Measurements from ENCODE around the gene CLRN3.
A peak's percentile ranks its signal among the peaks of the same experiment; 100 is the strongest.

CLRN3 gene

DNA sequence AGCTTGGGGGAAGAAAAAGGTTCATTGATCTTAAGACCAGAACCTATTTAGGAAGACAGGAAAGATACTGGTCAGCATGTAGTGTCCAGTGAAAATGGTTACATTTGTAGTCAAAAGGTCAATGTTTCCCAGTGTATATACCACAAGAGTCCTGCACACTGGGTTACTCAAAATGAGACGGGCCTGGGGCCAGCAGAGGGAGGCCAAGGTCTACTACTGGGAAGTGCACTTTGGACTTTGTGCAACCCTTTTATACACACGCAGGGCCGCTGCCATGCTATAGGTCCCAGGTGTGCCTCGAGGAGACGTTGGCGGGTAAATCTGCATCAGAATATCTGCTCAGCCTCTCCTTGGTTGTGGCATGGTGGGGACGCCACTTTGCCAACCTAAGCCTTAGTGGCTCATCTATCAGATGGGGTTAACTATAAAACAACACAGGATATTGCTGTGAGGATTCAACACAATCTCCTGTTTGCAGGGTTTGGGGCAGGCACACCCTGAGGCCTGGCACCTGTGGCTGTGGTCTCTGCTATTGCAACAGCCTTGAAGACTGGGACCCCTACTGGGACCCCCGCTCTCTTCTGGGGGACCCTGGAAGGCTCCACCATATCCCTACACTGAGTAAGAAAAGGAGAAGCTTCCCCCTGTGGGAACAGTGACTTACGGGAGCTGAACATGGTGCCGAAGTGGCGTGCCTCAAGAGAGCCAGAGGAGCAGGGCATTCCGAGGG, 19.7 kb downstream of the CLRN3 start:
- no peak for DNase-seq

DNA sequence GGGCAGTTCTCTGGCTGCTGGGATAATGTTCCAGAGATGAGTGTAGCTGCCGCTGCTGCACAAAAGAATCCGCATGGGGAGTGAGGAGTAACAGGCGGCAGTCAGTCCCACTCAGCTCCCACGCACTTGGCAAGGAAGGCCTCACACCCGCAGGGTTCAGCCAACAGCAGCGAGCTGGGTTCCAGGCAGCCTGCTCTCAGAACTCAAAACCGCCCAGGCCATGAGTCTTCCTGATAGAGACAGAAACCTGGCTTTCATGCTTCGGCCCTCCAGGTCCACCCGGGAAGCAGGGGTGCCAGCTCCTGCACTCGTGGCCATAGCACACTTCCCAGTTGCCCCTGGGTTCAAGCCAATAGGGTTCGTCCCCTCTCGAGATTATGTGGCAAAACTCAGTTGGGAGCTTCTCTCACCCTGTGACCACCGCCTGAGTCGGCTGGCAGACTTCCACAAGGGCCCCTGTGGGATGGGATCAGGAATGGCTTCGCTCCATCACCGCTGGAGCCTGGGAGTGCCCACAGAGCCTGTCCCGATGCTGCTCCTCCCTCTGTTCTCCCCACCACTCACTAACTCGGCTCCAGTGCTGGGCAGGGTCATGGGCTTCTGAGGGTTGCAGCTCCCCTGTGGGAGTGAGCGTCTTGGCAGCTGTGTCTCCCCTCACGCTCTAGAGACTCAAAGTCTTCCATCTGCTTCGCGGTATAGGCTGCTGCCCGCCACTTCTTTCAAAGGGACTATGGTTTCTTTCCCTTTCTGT, 20.6 kb downstream of the CLRN3 start:
- DNase-seq: no peak

DNA sequence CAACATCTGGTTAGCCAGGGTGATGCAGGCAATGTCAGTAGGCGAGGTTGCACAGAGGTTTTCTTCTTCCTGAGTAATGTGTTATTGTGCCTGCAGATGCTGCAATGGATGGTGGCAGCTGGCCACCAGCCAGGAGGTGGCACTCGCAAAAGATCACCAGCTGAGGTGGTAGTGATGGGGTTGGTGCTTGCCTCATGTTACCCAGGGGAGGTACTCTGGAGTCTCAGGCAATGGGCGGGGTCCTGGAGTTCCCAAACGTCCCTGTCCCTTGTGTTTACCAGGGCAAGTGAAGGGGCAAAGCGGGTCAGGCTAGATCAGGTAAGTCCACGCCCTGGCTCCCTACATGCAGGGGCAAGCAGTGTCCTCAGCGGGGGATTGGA, 21.1 kb downstream of the CLRN3 start:
- no peak for DNase-seq

DNA sequence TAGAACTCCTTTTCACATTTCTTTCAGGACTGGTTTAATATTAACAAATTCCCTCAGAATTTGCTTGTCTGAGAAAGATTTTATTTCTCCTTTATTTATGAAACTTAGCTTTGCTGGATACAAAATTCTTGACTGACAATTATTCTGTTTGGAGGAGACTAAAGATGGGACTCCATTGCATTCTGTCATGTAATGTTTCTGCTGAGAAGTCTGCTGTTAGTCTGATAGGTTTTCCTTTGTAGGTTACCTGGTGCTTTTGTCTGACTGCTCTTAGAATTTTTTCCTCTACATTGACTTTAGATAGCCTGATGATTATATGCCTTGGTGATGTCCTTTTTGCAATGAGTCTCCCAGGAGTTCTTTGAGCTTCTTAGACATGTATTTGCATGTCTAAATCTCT, 23.4 kb downstream of the CLRN3 start:
- no peak for DNase-seq

DNA sequence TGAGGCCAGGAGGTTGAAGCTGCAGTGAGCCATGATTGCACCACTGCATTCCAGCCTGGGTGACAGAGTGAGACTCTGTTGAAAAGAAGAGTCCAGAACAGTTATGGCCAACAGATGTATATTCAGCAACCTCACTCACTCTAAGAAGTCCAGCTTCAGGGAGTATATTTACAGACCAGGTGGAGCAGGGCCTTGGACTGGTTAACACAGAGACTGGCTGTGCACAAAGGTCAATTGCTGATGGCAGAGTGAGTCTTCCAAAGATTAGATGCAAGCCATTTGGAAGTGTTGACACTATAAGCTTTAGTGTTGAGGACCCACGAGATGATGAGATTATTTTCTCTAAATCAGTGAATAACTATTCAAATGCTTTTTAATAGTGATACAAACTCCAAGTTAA, 24.9 kb downstream of the CLRN3 start:
- no peak for DNase-seq

DNA sequence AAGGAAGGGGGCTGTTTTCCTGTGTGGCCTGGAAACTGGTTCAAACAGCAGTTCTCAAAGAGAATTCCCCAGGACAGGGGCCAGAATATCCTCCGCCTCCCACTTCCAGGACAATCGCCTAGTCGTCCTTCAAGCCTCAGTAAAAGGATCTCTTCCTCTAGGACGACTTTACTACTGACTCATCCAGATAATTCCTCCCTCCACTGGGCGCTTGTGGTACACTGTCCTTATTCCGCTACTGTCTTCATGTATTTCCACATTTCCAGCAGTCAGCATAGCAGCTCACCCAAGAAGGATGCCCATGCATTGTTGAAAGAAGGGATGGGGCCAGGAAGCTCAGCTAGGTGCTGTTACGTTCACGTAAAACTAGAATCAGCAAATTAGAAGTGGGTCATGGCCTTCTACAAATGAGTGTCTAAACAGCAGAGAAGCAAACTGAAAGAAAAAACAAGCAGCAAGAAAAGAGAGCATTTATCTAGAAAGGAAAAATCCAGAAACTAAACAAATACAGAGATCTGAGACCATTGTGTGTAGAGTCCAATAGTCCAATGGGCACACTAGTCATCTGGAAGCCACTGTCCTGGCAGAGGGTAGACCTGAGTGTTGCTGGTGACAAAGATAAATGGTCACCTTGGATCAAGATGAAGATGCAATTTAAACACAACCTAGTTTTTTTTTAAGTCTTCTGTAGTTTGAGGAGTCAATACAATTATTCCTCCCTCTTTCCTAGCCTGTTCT, 26.3 kb downstream of the CLRN3 start:
- no peak for DNase-seq

DNA sequence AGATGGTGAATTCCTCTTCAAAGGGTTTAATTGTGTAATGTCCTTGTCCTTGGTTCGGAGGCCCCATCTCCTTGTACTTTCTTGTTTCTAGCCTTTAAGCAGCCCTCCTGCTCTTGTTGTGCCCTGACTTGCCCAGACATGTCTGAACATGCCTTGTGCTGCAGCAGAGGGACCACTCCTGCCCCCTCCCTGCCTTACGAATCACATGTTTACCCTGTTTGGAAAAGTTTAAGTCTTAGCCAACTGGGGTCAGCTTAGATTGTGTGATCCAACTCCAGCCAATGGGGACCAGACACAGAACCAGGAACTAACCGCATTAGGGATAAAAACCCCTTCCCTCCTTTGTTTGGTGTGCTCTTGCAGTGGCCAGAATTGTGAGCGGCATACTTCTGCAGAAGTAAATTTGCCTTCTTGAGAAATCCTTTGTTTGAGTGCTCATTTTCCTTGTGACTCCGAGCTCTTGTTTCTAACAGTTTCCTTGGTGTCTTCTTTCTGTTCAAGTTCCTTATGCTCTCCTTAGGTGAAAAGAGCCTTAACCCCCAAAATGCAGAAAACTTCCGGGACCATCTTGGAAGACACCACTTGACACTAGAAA, 29.4 kb downstream of the CLRN3 start:
- no peak for DNase-seq

DNA sequence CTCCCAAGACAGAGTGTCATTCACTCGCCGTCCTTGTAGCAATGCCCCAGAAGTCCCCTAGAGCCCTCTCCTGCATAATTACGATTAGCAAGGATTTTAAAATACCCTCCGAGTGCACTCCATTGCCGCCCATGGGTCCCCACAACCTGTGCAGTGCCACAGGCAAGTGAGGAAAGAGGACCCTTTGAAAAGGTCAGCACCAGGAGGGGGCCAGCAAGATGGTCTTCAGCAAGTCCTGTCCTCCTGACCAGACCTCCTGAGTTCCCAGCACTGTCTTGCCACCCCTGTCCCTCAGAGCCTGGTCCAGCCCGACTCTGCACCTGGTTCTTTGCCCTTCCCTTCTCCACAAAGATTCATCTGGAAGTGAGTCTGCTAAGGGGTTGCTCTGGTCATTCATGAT, 32.1 kb downstream of the CLRN3 start:
- DNase-seq: no peak

DNA sequence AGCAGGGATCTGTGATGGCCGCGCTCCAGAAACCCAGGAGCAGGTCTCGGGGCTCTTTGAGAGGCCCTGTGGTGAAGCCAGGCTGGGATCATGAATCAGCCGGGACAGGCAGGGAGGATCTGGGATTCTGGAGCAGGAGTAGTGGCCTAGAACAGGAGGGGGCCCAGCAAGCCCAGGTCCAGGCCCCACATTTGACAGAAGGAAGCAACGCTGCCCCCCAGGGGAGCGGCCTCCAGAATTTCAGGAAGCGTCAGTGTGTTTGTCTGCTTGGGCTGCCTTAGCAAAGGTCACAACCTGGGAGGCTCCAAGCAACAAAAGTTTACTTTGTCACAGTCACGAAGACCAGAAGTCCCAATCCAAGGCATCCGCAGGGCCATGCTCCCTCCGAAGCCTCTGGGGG, 36.8 kb downstream of the CLRN3 start:
- no peak for DNase-seq

DNA sequence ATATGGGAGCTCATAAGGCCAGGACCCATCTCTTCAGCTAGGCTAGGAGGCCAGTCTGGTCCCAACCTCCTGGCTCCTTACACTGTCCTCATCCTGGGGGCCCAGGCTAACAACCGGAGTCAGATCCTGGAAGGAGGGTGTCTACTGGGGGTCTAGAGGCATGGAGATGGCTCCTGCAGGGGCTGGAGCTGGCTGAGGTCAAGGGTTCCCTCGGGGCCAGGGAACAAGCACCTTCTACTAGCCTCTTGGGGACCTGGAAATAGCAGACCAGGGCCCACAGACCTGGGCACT, 37.2 kb downstream of the CLRN3 start:
- DNase-seq: no peak

DNA sequence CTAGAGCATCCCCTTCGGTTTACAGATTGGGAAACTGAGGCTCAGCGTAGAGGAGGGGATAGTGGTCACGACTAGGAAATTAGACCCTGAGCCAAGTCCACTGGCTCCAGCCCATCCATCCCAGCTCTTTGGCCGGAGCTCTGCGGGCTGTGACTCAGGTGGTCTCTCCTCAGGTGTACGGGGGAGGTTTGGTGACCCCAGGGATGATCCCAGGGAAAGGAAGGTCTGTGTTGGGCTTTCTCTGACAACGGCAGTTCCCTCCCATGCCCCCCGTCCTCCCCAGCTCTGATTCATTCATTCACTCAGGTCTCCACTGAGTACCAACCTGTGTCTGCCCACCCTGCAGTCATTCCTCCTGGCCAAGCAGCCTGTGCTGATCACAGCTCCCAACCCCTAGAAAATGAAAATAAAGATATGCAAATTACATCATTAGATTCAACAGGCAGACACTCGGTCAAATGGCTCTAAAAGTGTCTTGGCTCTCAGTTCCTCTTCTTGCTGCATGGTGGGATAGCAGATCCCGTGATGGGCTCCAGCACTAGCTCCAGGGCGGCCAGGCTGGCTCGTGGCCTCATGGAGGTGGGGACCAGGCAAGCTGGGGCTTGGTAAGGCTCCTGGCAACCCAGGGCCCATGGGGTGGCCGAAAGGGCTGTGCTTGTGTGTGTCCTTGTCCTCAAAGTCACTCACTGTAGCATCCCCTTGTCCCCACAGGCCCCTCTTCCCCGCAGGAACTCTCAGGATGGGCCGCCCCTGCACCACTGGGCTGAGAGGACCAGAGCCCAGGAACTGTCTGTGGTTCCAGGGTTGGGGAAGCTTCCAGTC, 37.8 kb downstream of the CLRN3 start:
- DNase-seq: no peak

DNA sequence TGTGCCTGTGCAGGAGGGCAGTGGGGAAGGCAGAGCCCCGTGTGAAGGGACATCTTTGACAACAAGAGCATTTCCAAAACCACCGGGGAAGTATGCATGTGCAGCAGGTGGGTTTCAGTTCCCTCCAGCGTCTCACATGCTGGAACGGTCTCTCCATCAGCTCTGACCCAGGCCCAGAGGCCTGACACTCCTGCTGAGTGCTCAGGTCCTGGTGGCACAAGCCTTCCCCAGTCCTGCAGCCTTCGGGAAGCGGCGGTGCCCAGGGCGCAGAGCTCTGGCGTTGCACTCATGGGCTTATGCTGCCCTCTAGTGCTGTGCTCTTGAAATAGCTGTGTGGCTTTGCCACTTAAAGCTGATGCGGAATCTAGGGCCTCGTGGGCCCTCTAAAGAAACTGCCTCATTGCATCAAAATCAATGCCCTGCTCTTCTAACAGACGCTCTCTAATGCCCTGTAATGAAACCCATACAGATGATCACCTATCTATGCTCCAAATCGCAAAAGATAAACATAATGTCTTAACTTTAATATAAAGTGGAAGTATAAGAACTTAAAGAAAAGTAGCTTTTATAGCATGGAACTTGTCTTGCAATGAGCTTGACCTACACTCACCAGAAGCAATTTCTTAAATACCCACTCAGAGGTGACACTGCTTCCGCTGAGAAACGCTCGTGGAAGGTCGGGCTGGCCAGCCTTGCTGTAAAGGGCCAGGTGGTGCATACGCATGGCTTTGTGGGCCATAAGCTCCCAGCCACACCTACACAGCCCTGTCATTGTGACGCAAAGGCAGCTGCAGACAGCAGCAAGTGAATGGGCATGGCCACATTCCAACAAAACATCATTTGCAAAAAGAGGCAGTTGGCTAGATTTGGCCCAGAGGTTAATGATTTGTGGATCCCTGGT, 38.6 kb downstream of the CLRN3 start:
- DNase-seq: peak; percentile 58

DNA sequence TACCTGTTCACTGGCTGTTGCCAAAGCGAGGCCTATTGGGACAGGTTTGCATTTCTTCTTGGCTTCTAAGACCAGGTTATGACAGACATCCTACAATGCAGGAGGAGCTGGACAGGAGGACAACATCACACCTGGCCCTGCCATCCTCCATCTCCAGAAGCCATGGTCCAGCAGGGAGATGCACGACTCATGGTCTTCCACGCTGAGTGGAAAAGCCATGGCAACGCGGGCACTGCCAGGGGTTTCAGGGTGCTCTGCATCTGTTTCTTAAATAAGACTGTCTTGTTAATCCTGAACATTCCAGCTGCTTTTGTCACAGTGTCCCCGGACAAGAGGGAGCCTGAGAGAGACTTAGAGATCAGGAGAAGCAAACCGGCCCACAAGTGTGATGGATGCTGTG, 40.3 kb downstream of the CLRN3 start:
- DNase-seq: no peak

DNA sequence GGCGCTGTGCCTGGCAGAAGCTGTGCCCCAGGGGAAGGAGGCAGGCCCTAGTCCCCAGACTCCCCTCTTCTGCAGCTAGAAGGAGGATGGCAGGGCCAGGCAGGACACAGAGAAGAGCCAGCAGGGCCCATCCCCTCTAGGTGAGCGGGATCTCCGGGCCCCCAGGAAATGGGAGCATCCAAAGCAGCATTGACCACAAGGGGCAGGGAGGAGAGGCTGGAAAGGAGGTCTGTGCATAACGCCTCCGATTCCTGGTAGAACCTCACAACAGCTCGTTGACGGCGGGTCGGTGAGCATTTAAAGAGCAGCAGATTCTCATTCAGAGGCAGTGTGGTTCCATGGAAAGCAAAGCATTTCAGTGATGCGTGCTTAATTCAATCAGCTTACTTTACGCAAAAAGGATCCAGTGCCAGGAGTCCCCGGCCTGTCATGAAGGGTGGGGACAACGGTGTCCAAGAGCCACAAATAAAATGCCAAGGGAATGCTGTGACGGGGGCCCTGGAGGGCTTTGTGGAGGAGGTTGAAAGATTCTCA, 41.0 kb downstream of the CLRN3 start:
- no peak for DNase-seq

DNA sequence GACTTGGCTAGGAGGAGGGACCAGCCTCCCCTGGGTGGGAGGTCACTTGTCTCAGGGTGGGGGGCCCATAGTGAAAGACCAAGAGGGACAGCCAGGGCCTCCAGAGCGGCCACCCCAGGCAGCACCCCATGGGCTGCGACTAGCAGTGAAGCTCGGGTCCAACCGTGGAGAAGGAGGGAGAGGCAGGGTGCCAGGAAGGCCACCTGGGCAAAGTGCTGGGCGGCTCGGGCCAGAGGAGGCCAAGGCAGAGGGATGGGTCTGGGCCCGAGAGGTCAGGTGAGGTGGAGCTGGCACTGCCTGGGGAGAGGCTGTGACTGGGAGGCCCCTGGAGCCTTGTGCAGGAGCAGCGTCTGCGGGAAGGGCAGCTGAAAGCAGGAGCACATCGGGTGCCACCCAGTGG, 41.8 kb downstream of the CLRN3 start:
- DNase-seq: no peak

DNA sequence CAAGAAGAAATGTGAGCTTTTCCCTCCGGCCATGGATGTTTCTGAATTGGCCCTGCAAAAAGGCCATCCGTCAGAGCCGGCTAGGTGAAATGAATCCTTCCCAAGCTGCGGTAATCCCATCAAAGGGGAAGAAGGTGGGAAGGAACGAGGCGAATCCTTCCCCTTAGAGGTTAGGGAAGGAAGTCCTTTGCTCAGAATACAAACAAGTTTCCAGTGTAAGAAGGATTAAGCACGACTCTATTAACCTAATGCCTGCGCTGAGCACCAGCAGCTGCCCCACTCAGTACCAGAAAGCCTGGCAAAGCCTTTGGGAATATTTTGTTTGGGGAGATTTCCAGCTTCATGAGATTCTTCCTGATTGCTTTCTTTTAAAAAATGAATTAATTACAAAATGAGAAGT, 42.8 kb downstream of the CLRN3 start:
- no peak for DNase-seq

DNA sequence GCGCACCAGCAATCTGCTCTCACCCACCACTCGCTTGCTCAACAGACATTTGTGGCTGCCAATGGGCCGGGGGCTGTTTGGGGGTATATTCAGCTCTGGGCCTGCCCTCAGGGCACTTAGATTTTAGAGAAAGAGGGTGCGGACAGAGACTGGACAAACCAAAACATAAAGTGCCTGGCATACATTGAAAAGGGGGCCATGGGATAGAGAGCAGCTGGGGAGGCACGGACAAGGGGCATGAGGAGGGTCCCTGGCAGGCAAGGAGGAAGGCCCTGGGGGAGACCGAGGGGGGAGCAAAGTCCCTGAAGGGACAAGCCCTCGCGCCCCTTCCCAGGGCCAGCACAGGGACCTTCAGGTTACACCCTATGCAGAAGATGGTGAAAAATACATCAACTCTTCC, 43.5 kb downstream of the CLRN3 start:
- no peak for DNase-seq

DNA sequence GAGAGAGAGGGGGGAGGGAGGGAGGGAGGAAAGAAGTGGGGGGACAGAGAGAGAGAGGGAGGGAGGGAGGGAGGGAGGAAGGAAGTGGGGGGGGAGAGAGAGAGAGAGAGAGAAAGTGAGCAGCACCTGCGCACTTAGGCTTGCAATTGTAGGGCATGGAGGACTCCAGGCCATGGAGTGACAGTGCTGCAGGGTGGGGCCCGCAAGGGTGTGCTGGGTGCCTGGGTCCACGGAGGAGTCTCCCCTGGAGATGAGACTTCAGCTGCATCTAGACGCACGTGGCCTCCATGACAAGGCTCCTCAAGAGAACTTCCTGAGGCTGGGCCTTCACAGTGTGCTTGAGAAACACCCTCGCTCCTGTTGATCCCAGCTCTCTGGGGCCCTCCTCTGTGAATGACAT, 44.5 kb downstream of the CLRN3 start:
- no peak for DNase-seq

DNA sequence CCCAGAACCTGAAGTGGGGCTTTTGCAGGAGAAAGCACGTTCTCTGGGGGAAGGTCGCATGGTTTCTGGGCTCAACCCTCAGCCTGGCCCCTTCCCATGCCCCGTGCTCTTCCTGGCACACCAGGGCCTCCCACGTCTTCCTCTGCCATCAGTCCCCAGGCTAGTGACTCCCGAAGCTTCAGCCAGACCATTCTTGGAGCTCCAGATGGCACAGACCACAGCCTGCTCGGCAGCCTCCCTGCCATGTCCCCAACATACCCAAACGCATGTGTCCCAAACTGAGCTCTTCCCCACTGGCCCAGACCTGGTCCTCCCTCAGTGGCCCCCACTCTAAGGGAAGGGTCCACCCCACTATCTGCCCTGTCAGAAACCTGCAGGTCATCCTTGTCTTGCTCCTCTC, 47.0 kb downstream of the CLRN3 start:
- DNase-seq: no peak

DNA sequence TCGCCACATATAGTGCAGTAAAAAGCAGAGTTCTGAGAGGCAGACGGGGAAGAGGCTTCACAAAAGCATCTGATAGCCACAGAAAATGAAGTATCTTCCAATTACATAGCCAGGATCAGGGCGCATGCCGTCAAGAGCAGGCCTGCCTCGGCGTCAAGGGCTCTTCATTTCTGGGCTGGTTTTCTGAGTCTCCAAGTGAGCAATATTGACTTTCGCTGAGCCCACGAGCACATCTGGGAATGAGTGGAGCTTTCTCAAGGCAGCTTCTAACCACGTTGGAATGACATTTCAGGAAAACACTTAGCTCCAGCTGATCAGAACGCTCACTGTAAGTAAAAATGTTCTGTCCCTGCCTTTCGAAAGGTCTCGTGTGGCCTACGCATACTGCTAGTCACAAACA, 51.9 kb downstream of the CLRN3 start:
- no peak for DNase-seq

DNA sequence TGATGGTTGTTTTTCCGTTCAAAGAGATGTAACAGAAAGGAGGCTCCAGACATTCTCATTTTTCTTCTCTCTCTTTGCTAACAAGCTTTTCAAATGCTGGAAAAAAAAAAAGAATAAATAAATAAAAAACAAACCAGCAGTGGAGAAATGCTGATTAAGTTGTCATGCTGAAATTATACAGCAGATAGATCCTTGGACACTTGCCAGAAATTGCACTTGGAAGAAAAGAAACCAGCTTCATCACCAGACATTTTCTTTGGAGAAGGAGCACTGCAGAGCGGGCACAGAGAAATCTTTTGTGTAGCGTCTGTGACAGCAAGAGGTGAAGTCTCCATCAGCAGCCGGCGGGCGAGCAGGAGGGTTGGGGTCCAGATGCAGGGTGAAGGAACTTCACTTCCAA, 55.8 kb downstream of the CLRN3 start:
- DNase-seq: no peak

DNA sequence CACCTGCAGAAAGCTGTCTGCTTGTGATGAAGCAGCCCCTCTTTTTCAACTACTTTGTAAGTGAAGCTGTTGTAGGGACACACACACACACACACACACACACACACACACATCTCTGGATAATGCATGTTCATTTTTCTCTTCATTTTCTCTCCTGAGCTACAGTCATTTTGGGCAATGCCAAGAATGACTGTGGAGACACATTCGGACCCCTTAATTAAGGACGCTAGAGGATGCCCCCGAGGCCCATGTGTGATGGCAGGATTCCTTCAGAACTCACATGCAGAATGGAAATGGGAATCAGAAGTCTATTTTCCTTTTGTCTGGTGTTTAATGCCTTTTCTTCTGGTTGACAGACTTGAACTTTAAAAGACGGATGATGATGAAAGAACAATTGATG, 56.6 kb downstream of the CLRN3 start:
- no peak for DNase-seq

All from stimulated activated CD4-positive, alpha-beta T cell treated with anti-CD3 and anti-CD28 coated beads, Interleukin-4, amount 100 ng/mL, for 24 hours (primary cell).